Measurements from ENCODE around the gene HCK. TPM values are rescaled to one million over a fixed set of nuclear protein-coding genes. Genes with fewer than 3 reads are reported as not detected.

HCK gene
- total RNA-seq, 1 donor from 2014 or later, result not detected

DNA sequence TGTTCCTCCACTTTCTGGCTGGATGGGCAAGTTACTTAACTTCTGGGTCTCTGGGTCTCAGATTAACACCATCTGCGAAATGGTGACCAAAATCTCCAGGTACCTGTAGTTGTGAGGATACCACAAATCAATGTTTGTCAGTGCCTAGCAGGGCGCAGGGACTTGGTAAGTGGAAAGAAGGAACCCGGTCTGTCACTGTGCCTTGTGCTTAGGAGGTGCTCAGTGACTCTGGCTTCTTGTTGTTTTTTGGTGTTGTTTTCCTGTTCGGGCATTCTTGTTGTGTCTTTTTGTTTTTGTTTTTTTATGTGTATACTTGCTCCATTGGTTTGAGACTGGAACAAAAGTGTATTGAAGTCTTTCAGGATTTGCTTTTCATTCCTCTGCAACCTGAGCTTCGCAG, 75.3 kb downstream of the HCK start:
- no peak for DNase-seq (ENCODE audit: low read depth)

GRCh38 chr20:32128167-32128566, 76.1 kb downstream of the HCK start:
- DNase-seq (ENCODE audit: low read depth), result no peak

- DNase-seq (ENCODE audit: low read depth), result no peak
These were observed 77.8 kb downstream of the HCK start for GRCh38 chr20:32129863-32130262.

GRCh38 chr20:32130352-32130751, 78.3 kb downstream of the HCK start:
- no peak for DNase-seq (ENCODE audit: low read depth)

GRCh38 chr20:32130965-32131364, 78.9 kb downstream of the HCK start:
- DNase-seq (ENCODE audit: low read depth), result no peak

DNA sequence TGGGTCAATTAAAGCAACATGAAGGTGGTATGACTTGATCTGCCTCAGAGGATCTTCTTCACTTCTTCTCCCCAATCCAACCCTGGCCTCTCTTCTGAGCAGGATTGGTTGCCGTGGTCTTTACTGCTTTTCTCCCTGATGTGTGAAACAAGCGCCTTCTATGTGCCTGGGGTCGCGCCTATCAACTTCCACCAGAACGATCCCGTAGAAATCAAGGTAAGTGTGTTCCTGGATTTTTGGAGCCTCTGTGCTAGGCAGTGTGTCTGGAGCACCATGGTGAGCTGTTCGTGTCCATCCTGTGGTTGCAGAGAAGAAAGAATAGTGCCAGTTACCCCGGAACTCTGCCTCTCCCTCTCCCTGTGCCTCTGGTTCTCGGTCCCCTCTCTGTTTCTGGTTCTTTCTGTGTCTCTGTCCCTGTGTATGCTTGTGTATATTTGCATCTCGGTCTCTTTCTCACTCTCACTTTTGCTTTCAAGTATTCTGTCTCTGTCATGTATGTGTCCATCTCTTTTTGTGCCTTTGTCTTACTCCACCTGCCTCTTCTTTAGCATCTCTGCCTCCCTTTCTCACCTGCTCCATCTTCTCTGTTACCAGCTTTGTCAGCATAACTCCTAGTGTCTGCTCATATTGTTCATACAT, 81.0 kb downstream of the HCK start:
- no peak for DNase-seq (ENCODE audit: low read depth)

DNA sequence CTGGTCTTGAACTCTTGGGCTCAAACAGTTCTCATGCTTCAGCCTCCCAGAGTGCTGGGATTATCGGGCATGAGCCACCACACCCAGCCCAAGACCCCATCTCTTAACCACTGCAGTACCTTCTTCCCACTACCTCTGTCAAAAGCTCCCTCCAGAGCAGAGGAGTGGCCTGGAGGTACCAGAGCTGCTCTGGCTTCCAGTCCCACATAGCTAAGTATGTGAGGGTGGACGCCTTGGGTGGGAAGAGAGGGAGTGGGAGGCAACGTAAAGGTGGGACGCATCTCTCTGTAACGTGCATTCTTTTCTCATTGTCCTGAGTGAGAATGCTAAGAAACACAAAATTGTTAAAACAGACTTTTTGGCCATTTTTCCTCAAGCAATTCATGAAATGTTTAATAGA, 82.0 kb downstream of the HCK start:
- no peak for DNase-seq (ENCODE audit: low read depth)

GRCh38 chr20:32135983-32136515, 84.0 kb downstream of the HCK start:
- no peak for DNase-seq (ENCODE audit: low read depth)

DNA sequence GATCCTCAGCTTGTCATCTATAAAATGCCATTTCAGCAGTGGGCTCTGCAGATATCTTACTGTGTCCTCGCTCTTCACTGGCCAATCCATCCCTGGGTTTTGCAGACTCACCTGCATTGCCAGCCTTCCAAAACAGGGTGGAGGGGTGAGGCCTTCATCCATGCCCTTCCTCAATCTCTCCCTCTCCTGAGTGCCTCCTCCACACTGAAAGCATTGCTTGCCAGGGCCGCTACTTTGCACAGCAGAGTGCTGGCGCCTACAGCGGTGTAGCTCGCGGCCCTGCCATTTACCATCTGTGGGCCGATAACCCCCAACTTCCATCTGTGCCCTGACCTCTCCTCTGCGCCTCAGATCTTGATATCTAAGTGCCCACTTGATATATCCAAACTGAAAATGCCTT, 86.9 kb downstream of the HCK start:
- no peak for DNase-seq (ENCODE audit: low read depth)

GRCh38 chr20:32139947-32140346, 87.9 kb downstream of the HCK start:
- DNase-seq (ENCODE audit: low read depth), result peak; percentile 62

DNA sequence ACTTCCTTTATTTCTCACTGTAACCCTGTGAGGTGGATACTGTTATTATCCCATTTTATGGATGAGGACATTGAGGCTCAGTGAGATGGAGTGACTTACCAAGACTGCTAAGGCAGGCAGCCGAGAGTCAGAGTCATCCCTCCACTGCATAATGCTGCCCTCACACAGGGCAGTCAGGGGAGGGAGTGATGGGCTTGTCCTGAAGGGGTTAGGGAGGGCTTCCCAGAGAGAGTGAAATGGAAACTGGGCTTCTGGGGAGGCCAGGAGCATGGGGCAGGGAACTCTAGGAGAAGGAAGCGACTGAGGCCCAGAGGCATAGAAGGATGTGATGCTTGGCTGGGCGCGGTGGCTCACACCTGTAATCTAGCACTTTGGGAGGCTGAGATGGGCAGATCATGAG, 88.6 kb downstream of the HCK start:
- no peak for DNase-seq (ENCODE audit: low read depth)

- DNase-seq (ENCODE audit: low read depth), result no peak
These were observed 89.5 kb downstream of the HCK start for GRCh38 chr20:32141465-32141980.

DNA sequence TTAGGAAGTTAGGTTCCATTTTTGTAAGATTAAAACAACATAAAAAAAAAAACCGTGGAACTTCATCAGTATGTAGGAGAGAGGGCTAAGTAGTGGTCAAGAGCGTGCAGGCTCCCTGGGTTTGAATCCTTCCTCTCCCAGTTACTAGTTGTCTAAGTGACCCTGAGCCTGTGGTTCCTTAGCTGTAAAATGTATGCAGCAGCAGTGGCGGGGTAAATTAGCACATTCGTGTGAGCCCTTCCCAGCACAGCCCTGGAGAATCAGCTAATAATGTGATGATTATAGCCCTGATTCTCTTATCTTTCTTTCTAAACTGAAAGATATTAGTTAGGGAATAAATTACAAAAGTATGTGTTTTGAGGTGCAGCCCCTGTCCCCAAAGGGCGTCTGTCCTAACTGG, 90.0 kb downstream of the HCK start:
- no peak for DNase-seq (ENCODE audit: low read depth)

DNA sequence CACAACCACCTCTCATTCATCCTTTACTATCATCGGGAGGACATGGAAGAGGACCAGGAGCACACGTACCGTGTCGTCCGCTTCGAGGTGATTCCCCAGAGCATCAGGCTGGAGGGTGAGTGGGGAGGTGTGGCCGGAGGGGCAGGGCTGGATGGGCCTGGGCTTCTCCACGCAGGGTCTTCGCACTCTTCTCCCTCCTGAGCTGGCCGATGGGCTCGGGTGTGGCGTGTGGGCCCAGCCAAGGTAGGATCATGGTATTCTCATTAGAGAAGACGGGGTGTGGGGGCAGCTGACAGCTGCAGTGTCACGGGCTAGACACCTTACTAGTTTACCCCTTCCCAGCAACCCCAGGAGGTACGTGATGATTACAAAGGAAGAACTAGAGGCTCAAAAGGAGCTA, 90.9 kb downstream of the HCK start:
- no peak for DNase-seq (ENCODE audit: low read depth)

GRCh38 chr20:32144898-32145662, 93.0 kb downstream of the HCK start:
- DNase-seq (ENCODE audit: low read depth), result no peak

DNA sequence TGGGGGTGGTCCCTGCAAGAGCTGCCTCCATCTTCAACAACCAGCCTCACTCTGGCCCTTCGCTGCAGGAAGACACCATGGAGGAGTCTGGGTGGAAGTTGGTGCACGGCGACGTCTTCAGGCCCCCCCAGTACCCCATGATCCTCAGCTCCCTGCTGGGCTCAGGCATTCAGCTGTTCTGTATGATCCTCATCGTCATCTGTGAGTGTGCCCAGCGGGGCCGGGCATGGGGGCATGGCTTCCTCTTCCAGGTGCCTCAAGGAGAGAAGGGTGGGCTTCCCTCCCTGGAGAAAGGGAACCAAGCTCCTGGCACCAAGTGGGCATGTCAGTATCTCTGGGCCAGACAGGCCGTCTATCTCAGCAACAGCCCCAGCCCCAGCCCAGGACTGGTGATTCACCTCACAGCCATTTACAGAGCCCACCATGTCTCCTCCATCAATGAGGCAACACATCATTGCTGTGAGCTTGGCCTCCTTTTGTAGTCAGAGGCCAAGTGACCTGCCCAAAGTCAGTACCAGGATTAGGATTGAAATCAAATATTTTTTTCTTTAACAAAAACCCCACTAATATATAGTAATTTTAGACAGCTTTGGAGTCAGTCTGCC, 97.6 kb downstream of the HCK start:
- no peak for DNase-seq (ENCODE audit: low read depth)

DNA sequence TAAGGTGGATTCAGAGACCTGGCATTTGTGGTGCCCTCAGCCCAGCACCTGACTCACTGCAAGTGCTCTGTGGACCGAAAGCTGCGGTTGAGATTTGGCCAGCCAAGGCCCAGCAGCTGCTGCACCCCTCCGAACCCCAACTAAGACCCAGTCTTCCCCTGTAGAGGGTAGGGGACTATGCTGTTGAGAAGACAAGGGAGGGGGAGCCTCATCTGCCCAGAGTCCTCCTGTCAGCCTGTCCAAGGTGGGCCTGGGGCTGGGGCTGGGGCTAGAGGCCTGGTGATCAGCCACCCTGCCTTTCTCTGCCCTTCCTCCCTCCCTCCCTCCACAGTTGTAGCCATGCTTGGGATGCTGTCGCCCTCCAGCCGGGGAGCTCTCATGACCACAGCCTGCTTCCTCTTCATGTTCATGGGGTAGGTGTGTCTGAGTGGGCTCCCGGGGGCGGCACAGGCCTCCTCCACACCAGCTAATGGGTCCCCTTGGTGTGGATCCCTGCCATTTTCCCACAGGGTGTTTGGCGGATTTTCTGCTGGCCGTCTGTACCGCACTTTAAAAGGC, 98.3 kb downstream of the HCK start:
- no peak for DNase-seq (ENCODE audit: low read depth)

Other genes starting within 250 kb of the HCK start
- gene MYLK2, start 232.9 kb upstream of the HCK start, total RNA-seq, result not detected in 2 replicates
- 0.30 TPM in 1 of 2 replicates, not detected in the other for gene FOXS1, start 206.6 kb upstream of the HCK start, total RNA-seq
- gene DUSP15, start 181.7 kb upstream of the HCK start, total RNA-seq, result 0.15 TPM in 1 of 2 replicates, not detected in the other
- gene TTLL9, start 181.6 kb upstream of the HCK start, total RNA-seq, result 0.94 TPM in 1 of 2 replicates, not detected in the other
- gene PDRG1, start 100.2 kb upstream of the HCK start, total RNA-seq, result 5.2 and 8.4 TPM in 2 replicates
- gene XKR7, start 84.1 kb upstream of the HCK start, total RNA-seq, result 0.10 and 0.17 TPM in 2 replicates
- 0.35 TPM in 1 of 2 replicates, not detected in the other for gene CCM2L, start 41.8 kb upstream of the HCK start, total RNA-seq
- 22.6 and 56.0 TPM in 2 replicates for gene TM9SF4, start 57.5 kb downstream of the HCK start, total RNA-seq
- gene PLAGL2, start 155.5 kb downstream of the HCK start, total RNA-seq, result 2.6 and 4.3 TPM in 2 replicates
- gene POFUT1, start 155.6 kb downstream of the HCK start, total RNA-seq, result 26.0 and 36.0 TPM in 2 replicates
- 25.0 and 60.9 TPM in 2 replicates for gene KIF3B, start 225.4 kb downstream of the HCK start, total RNA-seq